ENCODE results near the gene ANGEL1. TPM values are rescaled to one million over a fixed set of nuclear protein-coding genes. Genes with fewer than 3 reads are reported as not detected.

ANGEL1 gene
- 4.8 and 7.0 TPM in 2 replicates for total RNA-seq (2014; rRNA removed; shearing (Covaris generic))

GRCh38 chr14:76812422-76813383 lies at the start of gene ANGEL1:
TSS of gene ANGEL1 (minus strand) at chr14:76812882. CDS start at chr14:76812827, 55 bp downstream.
- DNase-seq (ENCODE audit: low spot score), result peak; percentile 95
- in situ Hi-C loops (cut with HindIII; ENCODE audit: low sequenced_read_pairs), result no loop called here

- in situ Hi-C loops (cut with HindIII; ENCODE audit: low sequenced_read_pairs), result no loop called here
Measured at GRCh38 chr14:76861574-76862255, 49.0 kb upstream of the ANGEL1 start.

GRCh38 chr14:76856769-76857168 lies 44.1 kb upstream of the ANGEL1 start:
- in situ Hi-C loops (cut with HindIII; ENCODE audit: low sequenced_read_pairs), result no loop called here
- no peak for DNase-seq (ENCODE audit: low spot score)

More at GRCh38 chr14:76861574-76862255, 49.0 kb upstream of the ANGEL1 start:
- no peak for DNase-seq (ENCODE audit: low spot score)

- in situ Hi-C loops (cut with HindIII; ENCODE audit: low sequenced_read_pairs), result no loop called here
- no peak for DNase-seq (ENCODE audit: low spot score)
Measured at GRCh38 chr14:76855066-76855465, 42.4 kb upstream of the ANGEL1 start.

GRCh38 chr14:76848879-76849278 lies 36.2 kb upstream of the ANGEL1 start:
- in situ Hi-C loops (cut with HindIII; ENCODE audit: low sequenced_read_pairs), result no loop called here
- DNase-seq (ENCODE audit: low spot score), result no peak

GRCh38 chr14:76846331-76847047 lies 33.8 kb upstream of the ANGEL1 start:
- in situ Hi-C loops (cut with HindIII; ENCODE audit: low sequenced_read_pairs), result no loop called here
- no peak for DNase-seq (ENCODE audit: low spot score)

GRCh38 chr14:76844223-76844622 lies 31.5 kb upstream of the ANGEL1 start:
- no peak for DNase-seq (ENCODE audit: low spot score)
- in situ Hi-C loops (cut with HindIII; ENCODE audit: low sequenced_read_pairs), result no loop called here

GRCh38 chr14:76842414-76842813 lies 29.7 kb upstream of the ANGEL1 start:
- in situ Hi-C loops (cut with HindIII; ENCODE audit: low sequenced_read_pairs), result no loop called here
- no peak for DNase-seq (ENCODE audit: low spot score)

GRCh38 chr14:76837524-76837923 lies 24.8 kb upstream of the ANGEL1 start:
- no peak for DNase-seq (ENCODE audit: low spot score)

GRCh38 chr14:76836029-76836630 lies 23.4 kb upstream of the ANGEL1 start:
- in situ Hi-C loops (cut with HindIII; ENCODE audit: low sequenced_read_pairs), result no loop called here
- no peak for DNase-seq (ENCODE audit: low spot score)

More at GRCh38 chr14:76837524-76837923, 24.8 kb upstream of the ANGEL1 start:
- in situ Hi-C loops (cut with HindIII; ENCODE audit: low sequenced_read_pairs), result no loop called here

GRCh38 chr14:76834241-76834661 lies 21.6 kb upstream of the ANGEL1 start:
- DNase-seq (ENCODE audit: low spot score), result no peak
- in situ Hi-C loops (cut with HindIII; ENCODE audit: low sequenced_read_pairs), result no loop called here

- in situ Hi-C loops (cut with HindIII; ENCODE audit: low sequenced_read_pairs), result no loop called here
- no peak for DNase-seq (ENCODE audit: low spot score)
Measured at GRCh38 chr14:76833011-76833410, 20.3 kb upstream of the ANGEL1 start.

GRCh38 chr14:76832503-76832988 lies 19.9 kb upstream of the ANGEL1 start:
- in situ Hi-C loops (cut with HindIII; ENCODE audit: low sequenced_read_pairs), result no loop called here
- no peak for DNase-seq (ENCODE audit: low spot score)

GRCh38 chr14:76830556-76830955 lies 17.9 kb upstream of the ANGEL1 start:
- DNase-seq (ENCODE audit: low spot score), result no peak
- in situ Hi-C loops (cut with HindIII; ENCODE audit: low sequenced_read_pairs), result no loop called here

- in situ Hi-C loops (cut with HindIII; ENCODE audit: low sequenced_read_pairs), result no loop called here
- peak; percentile 21 for DNase-seq (ENCODE audit: low spot score)
Measured at GRCh38 chr14:76829650-76830421, 17.2 kb upstream of the ANGEL1 start.

- DNase-seq (ENCODE audit: low spot score), result no peak
- in situ Hi-C loops (cut with HindIII; ENCODE audit: low sequenced_read_pairs), result no loop called here
Measured at GRCh38 chr14:76829013-76829365, 16.3 kb upstream of the ANGEL1 start.

GRCh38 chr14:76828339-76829012 lies 15.8 kb upstream of the ANGEL1 start:
- in situ Hi-C loops (cut with HindIII; ENCODE audit: low sequenced_read_pairs), result no loop called here
- DNase-seq (ENCODE audit: low spot score), result peak; percentile 34

All from G401 (cell line).